ENCODE data around the gene CLBA1.
"Not testable (repeated sequence)": the region's sequence is repeated elsewhere in the genome, so short reads cannot be mapped to it uniquely, and the experiment has no call there.

Gene CLBA1

GRCh38 chr14:104948736-104949031 is 36.9 kb upstream of the CLBA1 start:
- no peak for DNase-seq

DNA sequence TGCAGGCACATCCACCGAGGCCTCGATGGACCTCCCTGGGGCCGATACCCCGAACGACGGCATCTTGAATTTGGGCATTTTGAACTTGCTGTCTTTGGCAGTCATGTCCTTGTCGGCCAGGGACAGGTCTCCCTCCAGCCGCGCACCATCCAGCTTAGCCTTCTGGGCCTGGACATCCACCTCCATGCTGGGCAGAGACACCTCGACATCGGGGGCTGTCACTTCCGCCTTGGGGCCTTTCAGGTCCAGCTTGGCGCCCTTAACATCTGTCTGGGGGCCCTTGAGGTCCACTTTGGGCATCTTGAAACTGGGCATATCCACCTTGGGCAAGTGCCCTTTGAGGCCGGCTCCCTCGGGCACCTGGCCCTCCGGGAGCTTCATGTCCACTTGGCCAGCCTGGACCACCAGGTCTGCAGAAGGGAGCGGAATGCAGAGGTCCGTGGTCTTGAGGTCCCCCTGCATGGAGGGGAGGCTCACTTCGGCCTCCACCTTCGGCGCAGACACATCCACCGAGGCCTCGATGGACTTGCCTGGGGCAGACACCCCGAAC is 36.1 kb upstream of the CLBA1 start:
- DNase-seq = not testable (repeated sequence)

GRCh38 chr14:104950021-104950420 is 35.6 kb upstream of the CLBA1 start:
- no peak for DNase-seq

DNA sequence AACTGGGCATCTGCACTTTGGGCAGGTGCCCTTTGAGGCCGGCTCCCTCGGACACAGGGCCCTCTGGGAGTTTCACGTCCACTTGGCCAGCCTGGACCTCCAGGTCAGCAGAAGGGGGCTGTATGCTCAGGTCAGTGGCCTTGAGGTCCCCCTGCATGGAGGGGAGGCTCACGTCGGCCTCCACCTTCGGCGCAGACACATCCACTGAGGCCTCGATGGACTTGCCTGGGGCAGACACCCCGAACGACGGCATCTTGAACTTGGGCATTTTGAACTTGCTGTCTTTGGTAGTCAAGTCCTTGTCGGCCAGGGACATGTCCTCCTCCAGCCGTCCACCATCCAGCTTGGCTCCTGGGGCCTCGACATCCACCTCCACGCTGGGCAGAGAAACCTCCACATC is 34.9 kb upstream of the CLBA1 start:
- not testable (repeated sequence) for DNase-seq

DNA sequence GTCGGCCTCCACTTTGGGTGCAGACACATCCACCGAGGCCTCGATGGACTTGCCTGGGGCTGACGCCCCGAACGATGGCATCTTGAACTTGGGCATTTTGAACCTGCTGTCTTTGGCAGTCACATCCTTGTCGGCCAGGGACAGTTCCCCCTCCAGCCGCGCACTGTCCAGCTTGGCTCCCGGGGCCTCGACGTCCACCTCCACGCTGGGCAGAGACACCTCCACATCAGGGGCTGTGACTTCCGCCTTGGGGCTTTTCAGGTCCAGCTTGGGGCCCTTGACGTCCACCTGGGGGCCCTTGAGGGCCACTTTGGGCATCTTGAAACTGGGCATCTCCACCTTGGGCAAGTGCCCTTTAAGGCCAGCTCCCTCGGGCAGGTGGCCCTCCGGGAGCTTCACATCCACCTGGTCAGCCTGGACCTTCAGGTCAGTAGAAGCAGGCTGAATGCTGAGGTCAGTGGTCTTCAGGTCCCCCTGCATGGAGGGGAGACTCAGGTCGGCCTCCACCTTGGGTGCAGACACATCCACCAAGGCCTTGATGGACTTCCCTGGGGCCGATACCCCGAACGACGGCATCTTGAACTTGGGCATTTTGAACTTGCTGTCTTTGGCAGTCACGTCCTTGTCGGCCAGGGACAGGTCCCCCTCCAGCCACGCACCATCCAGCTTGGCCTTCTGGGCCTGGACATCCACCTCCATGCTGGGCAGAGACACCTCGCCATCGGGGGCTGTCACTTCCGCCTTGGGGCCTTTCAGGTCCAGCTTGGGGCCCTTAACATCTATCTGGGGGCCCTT is 33.5 kb upstream of the CLBA1 start:
- not testable (repeated sequence) for DNase-seq

GRCh38 chr14:104953097-104953496 is 32.5 kb upstream of the CLBA1 start:
- DNase-seq = no peak

DNA sequence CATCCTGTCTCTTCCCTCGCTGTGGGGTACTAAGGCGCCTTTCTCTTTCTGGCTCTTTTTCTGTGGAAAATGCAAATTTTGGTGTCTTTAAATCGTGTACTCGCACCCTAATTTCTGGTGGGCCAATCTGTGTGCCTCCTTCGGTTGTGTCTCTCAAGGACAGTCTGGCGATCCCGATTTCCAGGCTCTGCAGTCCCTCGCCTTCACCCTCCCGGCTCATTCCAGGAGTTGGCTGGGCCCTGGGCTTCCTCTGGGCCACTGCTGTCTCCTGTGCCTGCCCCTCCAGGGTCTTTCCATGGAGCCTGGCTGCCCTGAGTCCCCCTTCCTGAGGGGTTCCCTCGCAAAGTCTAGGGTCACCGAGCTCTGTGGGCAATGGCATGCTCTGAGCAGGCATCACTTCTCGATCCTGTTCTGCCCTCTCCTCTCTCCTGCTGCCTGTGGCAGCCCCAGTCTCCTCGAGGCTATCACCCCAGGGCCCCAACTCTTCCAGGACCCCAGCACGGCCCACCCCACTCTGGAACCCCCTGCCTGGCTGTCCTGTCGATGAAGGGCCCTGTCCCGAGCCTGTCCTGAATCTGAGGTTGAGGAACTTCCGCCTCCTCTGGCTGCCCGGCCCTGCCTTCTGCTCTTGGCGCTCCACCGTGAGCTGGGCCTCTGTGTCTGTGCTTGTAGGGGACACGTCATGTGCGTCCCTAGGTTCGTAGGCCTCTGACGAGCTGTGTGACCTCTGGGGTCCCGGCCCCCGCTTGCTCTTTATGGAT is 31.5 kb upstream of the CLBA1 start:
- DNase-seq = no peak

DNA sequence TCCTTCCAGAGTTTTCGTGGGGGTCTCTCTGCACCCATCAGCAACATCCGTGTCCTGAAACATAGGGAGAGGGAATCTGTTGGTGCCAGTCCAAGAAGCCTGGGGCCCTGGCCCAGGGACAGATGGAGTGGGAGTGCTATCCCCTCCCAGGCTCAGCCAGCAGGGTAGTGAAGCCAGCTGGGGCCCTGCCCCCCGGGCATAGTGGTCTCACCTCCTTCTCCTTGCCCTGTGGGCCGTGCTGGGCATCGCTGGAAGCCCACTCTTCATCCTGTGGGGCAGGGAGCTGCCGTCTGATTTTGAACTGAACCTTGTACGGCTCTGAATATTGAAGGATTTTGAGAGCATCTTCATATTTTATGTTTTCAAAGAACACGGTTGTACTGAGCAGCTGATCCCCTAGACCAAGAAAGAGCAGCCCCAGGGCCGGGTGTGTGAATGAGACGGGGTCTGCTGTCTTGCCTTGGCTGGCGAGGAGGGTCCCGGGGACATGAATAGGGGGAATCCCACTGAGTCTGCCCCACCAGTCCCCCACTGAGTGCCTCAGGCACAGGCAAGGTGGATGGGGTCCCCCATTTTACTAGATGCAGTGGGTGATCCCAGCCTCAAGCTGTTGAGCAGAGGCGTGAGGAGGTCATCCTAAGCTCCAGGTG is 30.7 kb upstream of the CLBA1 start:
- DNase-seq = no peak

- DNase-seq = no peak
Measured at GRCh38 chr14:104955396-104955770, 30.2 kb upstream of the CLBA1 start.

DNA sequence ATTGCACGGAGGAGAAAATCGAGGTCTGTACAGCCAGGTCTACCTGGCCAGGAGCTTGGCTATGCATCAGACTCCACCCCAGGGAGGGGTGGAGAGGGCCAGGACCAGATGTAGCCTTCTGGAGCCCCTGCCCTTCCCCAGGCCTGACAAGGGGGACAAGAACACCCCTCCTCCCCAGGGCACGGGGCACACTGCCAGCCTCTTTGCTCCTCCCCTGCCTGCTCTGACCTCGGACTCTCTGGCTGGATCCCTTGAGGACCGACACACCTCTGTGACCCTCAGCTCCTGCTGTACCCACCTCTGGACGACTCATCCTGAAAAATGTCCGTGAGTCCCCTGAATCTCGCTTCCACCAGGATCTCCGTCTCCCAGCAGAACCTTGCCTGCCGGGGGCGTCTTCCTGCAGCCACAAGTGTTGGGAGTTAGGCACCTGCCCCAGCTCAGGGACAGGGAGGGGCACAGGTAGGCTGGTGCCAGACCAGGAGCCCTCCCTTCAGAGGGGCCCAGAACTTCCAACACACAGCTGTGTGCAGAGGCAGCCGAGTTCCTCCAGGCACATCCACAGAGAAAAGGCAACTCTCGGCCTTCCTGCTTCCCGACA is 29.2 kb upstream of the CLBA1 start:
- no peak for DNase-seq

DNA sequence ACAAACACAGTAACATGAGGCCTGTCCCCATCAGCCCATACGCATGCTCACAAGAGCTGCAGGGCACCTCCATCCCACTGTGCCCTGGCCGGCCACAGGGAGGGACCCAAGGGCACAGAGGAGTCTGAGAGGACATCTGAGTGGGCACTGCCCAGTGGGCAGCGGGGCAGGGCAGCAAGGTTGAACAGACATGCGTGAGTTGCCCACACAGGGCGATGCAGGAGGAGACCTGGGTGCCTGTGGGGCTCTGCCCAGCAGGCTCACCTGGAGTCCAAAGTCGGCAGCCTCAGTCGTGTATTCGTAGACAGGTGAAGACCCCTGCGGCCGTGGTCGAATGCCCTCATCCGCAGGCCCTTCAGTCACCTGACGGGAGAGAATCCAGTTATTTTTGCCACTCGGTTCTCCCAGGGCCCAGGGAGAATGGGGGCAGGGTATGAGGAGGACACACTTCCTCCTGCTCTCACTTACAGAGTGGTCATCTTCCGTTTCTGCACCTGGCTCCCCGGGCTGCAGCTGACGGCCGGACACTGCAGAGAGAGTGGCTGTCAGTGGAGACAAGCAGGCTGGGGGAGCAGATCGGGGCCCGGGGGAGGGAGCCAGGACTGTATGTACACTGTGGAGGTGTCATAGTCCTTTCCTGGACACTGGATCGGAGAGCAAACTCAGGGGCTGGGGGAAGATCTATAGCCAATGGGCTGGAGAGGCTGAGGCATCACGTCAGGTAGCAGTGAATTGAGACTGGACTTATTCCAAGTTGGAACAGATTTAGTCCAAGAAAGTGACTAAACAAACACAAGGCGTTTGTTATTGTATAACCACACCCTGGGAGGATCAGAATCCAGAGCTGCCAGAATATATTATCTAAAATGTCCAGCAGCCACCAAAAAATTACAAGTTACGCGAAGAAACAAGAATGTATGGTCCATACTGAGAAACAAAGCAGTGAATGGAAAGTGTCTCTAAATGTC is 28.2 kb upstream of the CLBA1 start:
- DNase-seq = no peak

DNA sequence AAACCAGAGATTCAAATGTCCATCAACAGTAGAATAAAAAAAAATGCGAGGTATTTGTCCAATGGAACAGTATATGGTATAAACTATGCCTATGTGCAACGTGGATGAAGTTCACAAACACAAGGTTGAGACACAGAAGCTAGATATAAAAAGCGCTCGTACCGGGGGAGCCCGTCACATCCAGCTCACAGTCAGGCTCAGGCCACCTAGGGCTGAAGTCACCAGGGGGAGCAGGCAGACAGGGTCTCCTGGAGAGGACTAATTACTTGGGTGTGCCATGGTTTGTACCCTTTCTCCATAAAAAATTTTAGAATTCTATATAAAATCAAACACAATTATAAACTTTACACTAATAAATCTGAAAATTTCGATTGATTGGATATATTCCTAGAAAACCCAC is 21.0 kb upstream of the CLBA1 start:
- no peak for DNase-seq

DNA sequence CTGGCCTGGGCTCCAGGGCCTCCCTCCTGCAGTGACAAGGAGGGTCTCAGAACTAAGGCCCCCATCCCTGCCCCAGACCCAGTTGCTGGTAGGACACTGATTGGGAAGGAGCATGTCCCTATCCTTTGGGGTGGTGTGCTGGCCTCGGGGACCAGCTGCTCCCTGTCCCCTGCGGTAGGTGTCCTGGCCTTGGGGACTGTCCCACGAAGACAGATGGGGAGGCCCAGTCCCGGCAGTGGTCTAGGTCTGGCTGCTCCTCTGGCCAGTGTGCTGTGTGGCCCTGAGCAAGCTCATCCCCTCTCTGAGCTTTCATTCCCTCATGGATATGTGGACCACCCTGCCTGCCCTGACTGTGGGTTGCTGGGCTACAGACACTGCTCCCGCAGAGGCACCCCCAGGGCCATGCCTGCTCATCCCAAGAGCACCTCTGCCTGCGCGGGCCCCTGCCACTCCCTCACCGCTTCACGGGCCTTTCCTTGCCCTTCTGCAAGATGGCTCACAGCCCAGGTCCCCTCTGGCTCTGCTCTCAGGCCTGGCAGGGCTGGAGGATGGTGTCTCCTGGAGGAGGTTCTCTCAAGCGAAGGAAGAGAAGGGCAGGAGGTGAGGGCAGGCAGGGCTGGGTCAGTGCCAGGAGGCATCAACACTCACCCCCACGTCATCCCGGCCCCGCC is 19.9 kb upstream of the CLBA1 start:
- no peak for DNase-seq

GRCh38 chr14:104966261-104966865 is 19.2 kb upstream of the CLBA1 start:
- no peak for DNase-seq

DNA sequence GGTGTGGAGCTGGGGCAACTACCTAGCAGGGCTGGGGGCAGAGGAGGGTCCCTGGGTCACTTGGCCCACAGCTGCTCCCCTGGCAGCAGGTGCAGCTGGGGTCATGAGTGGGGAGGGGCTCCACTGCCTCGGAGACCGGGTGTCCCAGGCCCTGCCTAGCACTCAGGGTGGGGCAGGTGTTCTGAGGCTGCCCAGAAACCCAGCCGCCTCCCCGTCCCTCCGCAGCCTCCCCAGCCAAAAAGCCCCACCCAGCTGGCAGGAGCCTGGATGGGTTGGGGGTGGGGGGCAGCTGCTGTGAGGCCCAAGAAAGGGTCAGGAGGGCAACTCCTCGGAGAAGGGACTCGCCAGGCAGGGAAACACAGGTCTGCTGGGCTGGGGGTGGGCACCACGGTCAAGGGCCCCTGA is 18.6 kb upstream of the CLBA1 start:
- no peak for DNase-seq

DNA sequence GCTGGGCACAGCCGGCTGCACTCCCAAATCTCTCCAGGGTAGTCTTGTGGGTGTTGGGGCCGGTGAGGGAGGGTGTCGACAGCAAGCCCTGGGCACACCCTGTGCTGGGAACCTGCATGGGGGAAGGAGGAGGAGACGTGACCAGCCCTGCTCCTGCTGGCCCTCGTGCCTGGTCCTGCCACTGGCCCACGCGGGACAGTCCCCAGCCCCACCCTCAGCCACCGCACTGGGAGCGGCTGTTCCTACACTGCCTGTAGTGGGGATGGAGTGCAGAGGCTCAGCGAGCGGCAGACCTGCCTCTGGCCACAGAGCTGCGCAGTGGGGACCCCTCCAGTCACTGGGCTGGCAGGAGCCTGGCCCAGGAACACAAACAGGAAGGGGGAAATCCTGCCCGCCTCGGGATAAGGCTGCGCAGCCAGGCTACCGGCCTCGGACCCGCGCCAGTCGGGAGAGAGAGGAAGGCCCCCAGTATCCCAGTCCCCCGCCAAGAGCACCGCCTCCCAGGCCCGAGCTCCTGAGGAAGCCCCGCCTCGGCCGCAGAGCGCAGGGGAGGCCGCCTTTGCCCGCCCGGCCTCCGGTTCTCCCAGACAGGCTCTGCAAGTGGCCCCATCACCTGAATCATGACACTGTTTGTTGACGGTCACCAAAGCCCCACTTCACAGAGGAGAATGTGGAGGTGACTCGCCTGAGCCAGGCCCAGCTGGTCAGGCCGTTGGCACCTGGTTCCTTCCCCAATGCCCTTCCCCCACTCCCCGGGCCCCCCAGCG is 18.0 kb upstream of the CLBA1 start:
- DNase-seq = no peak

- no peak for DNase-seq
Measured at GRCh38 chr14:104968153-104968527, 17.4 kb upstream of the CLBA1 start.

GRCh38 chr14:104968541-104969401 is 16.8 kb upstream of the CLBA1 start:
- DNase-seq = no peak

GRCh38 chr14:104969741-104970230 is 15.8 kb upstream of the CLBA1 start:
- DNase-seq = no peak
